ENCODE results near the gene GALNT5. TPM values are rescaled to one million over a fixed set of nuclear protein-coding genes. Genes with fewer than 3 reads are reported as not detected.
A peak's percentile ranks its signal among the peaks of the same experiment; 100 is the strongest.

The GALNT5 gene
- total RNA-seq, 1 donor from 2014 or later, result 3.7 TPM

DNA sequence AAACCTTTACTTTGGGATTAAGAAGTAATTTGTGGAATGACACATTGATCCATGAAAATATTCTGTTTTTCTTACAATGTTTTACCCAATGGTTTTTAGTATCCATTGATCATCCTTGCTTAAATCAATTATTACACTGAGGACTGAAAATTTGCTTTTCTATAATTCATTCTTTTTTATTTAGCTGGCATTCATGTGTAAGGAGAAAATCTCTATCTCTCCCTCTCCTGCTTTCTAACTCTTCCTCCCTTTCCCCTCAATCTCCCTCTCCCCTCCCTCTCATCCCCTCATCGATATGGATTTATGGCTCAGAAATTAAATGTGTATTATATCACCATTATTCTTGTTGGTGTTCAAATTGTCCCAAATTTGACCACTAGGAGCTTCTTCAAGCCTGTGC, 29.7 kb downstream of the GALNT5 start:
- no peak for DNase-seq (ENCODE audit: low read depth)

- DNase-seq (ENCODE audit: low read depth), result no peak
Measured at GRCh38 chr2:157290525-157290924, 33.0 kb downstream of the GALNT5 start.

GRCh38 chr2:157291018-157291417, 33.5 kb downstream of the GALNT5 start:
- DNase-seq (ENCODE audit: low read depth), result peak; percentile 25

DNA sequence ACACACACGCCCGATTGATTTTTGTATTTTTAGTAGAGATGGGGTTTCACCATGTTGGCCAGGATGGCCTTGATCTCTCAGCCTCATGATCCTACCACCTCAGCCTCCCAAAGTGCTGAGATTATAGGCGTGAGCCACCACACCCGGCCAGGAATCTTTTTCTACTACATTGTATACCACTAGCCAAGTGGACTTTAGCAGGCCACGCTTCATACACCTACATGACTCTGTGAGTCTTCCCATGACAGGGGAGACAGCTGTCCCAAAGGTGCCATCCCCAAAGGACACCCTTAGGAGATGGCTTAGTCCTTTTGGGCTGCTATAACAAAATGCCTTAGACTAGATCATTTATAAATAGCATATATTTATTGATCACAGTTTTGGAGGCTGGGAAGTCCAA, 35.3 kb downstream of the GALNT5 start:
- no peak for DNase-seq (ENCODE audit: low read depth)

DNA sequence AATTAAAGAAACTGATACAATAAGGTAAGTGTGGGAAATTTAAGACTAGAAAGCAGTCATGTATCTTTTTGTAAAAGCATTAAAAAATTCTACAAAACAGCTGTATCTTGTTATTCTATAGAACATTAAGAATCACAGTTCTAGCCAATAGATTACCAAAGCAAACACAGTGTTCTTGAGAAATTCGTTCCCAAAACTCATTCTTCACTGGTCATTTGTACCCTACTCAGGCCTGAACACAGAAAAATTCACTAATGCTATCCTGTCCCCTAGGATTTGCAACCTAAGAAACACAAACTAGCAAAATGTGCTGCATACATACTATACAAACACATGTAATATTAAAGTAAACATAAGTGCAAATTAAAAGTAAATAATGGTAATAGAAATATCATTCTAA, 39.0 kb downstream of the GALNT5 start:
- DNase-seq (ENCODE audit: low read depth), result no peak

DNA sequence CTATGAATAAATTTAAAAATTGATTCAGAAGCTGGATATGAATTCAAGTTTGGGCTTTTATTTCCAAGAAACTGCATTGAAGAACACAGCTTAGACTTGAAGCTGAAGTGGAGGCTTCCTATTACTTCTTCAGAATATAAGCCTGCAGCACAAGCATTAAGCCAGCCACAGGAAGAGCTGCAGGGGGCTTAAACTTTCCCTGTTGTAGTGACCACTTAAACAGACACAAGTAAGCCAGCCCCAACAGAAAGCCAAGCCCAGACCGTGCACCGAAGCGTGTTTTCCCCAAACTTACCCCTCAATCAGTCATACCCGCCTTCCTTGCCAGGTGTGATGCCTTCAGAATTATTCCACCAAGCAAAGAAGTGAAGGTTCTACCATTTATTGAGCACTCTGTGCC, 39.5 kb downstream of the GALNT5 start:
- no peak for DNase-seq (ENCODE audit: low read depth)

GRCh38 chr2:157301307-157301706, 43.8 kb downstream of the GALNT5 start:
- DNase-seq (ENCODE audit: low read depth), result no peak

DNA sequence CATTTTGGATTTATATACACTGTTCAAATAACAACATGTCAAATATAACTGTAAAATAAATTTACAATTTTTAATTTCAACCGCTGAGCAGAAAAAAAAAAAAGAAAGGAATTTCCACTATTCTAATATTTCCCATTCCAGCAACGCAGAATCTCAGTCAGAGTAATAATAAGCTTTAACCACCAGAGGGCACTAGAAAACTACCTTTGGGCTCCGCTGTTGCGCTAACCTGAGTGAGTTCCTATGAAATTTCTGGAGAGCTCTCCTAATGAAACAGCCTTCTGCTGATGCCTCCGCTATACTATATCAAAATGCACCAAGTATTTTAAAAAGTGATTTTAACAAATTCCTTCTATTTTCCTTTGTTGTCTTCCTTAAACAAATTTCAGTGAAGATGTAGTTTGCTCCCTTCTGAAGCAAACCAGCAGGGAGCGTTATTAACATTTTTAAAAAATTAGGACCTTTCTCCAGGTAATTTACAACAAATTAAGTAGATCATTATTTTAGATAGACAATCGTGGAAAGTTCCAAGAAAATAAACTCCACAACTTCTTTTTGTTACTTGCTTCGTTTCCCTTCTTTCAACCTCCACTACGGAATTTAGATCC, 45.1 kb downstream of the GALNT5 start:
- DNase-seq (ENCODE audit: low read depth), result peak; percentile 38

GRCh38 chr2:157303612-157304011, 46.1 kb downstream of the GALNT5 start:
- no peak for DNase-seq (ENCODE audit: low read depth)

- peak; percentile 23 for DNase-seq (ENCODE audit: low read depth)
Measured at GRCh38 chr2:157304811-157305722, 47.6 kb downstream of the GALNT5 start.

- DNase-seq (ENCODE audit: low read depth), result no peak
Measured at GRCh38 chr2:157305723-157306110, 48.2 kb downstream of the GALNT5 start.

DNA sequence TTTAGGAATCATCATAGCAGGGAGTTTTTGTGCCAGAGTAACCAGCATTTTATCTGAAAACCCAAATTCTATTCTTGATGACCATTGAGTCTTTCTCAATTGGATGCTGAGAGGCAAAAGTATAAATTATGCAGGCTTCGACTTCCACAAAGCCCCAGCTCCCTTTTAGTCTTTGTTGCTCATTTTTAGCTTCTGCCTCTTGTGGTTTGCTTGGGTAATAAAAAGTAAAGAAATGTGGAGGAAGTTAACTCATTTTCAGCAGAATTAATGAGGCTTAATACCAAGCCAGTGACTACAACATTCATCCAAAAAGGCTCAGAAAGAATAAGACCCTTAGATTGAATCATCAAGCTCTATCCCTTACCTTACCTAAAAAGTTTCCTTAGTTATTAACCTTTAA, 49.5 kb downstream of the GALNT5 start:
- DNase-seq (ENCODE audit: low read depth), result peak; percentile 69

GRCh38 chr2:157309878-157310277, 52.4 kb downstream of the GALNT5 start:
- no peak for DNase-seq (ENCODE audit: low read depth)

GRCh38 chr2:157311706-157312105, 54.2 kb downstream of the GALNT5 start:
- no peak for DNase-seq (ENCODE audit: low read depth)

DNA sequence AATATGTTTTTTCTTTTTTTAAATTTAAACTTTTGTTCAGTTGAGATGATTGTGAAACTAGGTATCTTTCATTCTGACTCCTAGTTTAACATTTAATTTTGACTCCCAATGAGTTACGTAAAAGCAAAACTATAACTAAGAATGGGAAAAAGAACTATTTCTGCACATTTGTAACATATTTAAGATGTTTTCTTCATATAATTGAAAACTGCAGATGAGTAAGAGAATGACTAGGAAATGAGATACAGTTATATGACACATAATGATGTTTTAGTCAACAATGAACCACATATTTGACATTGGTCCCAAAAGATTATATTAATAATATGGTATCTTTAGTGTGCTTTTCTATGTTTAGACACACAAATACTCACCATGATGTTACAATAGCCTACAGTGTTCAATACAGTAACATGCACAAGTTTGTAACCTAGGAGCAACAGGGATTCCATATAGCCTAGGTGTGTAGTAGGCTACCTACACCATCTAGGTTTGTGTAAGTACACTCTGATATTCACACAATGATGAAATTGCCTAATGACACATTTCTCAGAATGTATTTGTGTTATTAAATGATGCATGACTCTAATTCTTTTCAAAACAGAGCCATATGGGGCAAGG, 55.5 kb downstream of the GALNT5 start:
- DNase-seq (ENCODE audit: low read depth), result no peak

GRCh38 chr2:157315901-157316300, 58.4 kb downstream of the GALNT5 start:
- no peak for DNase-seq (ENCODE audit: low read depth)

DNA sequence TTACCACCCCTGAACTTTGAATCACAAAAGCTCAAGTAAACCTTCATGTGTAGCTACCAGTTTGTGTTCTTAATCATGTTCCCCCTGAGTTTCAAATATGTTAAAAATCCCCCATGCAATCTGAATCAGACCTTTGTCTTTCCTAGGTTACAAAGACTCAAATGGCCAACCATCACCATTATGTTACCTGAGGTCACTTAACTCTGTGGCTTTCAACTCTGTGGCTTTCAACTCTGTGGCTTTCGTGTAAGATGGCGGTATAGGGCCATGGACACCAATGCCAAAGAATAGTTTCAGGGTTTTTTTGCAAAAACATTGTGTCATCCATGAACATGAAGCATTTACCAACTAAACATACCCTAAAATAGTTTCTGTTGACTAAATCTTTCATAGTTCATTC, 61.4 kb downstream of the GALNT5 start:
- no peak for DNase-seq (ENCODE audit: low read depth)

DNA sequence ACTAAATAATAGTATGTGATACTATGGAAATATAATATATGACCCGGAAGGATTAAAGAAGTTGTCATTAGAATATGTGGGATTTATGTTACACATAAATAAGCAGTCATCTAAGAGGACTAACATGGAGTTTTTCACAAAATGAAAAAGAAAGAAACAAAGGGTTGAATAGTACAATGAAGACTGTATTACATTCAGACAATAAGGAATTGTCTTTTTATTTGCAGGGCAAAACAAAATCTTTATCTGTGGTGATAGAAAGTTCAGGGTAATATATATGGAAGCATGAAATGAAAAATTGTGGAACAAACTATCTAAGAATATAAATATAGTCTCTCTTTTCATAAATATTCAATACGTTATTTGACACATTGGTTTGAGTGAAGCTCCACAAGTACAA, 62.3 kb downstream of the GALNT5 start:
- DNase-seq (ENCODE audit: low read depth), result no peak

DNA sequence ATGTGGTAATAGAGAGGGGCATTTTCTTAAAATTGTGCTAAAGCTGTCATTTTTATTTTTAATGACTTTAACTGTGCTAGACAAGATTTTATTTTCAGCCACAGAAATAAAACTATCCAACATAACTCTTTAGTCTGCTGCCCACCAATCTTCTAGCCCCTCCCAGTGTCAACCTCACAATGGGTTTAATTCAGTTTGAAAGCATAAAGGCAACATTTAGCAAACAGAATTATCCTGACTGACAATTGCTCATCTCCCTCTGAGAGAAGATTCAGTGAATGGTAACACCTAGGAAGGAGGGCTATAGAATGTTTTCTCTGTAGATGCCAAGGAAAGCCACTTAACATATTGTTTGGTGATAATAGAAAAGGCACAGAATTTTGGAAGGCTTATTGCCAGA, 62.9 kb downstream of the GALNT5 start:
- DNase-seq (ENCODE audit: low read depth), result no peak

DNA sequence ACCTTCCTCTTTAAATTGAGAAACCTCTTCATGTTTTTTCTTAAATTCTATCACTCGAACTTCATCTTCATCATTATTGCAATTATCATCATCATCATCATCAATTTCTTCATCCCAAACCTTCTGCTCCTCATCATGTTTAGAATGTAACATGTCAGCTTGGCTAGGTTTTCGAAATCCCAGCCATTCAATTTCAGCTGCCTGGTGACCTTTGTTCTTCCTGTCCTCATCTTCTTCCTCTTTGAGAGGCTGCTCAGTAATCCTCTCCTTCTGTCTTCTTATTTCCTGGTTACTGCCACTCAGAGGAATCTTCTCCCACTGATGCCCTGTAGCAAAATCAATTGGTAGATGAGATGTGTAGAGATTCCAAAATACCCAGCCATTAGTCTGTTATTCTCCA, 64.0 kb downstream of the GALNT5 start:
- no peak for DNase-seq (ENCODE audit: low read depth)

DNA sequence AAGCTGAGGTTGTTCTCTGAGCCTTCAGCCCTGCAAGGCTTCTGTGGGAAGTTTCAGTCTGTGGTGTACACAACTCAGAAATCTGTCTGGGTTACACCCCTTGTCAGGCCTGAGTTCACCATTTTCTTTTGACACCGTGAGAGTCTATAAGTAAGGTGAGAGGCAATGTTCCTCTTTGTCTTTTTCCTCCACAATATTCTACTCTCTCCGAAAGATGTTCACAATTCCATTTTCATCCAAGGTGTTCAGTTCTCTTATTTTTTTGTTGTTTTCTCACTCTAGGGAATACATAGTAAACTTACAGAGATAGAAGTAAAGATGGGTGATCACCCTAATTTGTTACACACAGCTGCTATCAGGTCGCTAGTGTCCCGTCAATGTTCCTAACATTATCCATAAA, 64.9 kb downstream of the GALNT5 start:
- no peak for DNase-seq (ENCODE audit: low read depth)

- DNase-seq (ENCODE audit: low read depth), result no peak
Measured at GRCh38 chr2:157324331-157324843, 66.9 kb downstream of the GALNT5 start.

- peak; percentile 56 for DNase-seq (ENCODE audit: low read depth)
Measured at GRCh38 chr2:157325786-157326185, 68.3 kb downstream of the GALNT5 start, which contains the start of gene ERMN. ERMN (minus strand) TSS chr2:157325824; CDS start chr2:157325642, 182 bp downstream.

All from renal cortical epithelial cell (primary cell).